Measurements from ENCODE around the gene EMC9.
"Not testable (repeated sequence)": the region's sequence is repeated elsewhere in the genome, so short reads cannot be mapped to it uniquely, and the experiment has no call there.

EMC9 gene

GRCh38 chr14:24110523-24110922, 30.9 kb downstream of the EMC9 start:
- Histone ChIP-seq H2AFZ (no peak overlapping the region), H3K4me1 (peaks cover 9% of the 10 kb centered on the region), H3K4me2 (ENCODE audit: low read length) (no peak overlapping the region), H3K27ac (no peak overlapping the region), H3K4me3 (ENCODE audit: low read depth, low read length) (no peak overlapping the region), H3K9ac (no peak overlapping the region), H3K36me3 (ENCODE audit: control insufficient read depth, insufficient read depth, low read length) (no peaks in the 10 kb centered on the region), H3K27me3 (ENCODE audit: control insufficient read depth, insufficient read depth, low read length) (no peaks in the 10 kb centered on the region), H3K9me3 (ENCODE audit: control insufficient read depth, low read length) (no peaks in the 10 kb centered on the region), H3K79me2 (peaks cover 24% of the 10 kb centered on the region)
- no peak for TF ChIP-seq CTCF (IDR thresholded peaks at IDR 0.05)

GRCh38 chr14:24110060-24110459, 31.3 kb downstream of the EMC9 start:
- H2AFZ ChIP-seq, result no peak overlapping the region
- H3K27ac ChIP-seq, result no peak overlapping the region
- no peak overlapping the region for H3K4me2 ChIP-seq (ENCODE audit: low read length)
- H3K36me3 ChIP-seq (ENCODE audit: control insufficient read depth, insufficient read depth, low read length), result no peaks in the 10 kb centered on the region
- no peaks in the 10 kb centered on the region for H3K9me3 ChIP-seq (ENCODE audit: control insufficient read depth, low read length)
- H3K4me3 ChIP-seq (ENCODE audit: low read depth, low read length), result no peak overlapping the region
- H3K79me2 ChIP-seq, result peaks cover 22% of the 10 kb centered on the region
- no peak overlapping the region for H3K9ac ChIP-seq
- peaks cover 9% of the 10 kb centered on the region for H3K4me1 ChIP-seq
- H3K27me3 ChIP-seq (ENCODE audit: control insufficient read depth, insufficient read depth, low read length), result no peaks in the 10 kb centered on the region
- TF ChIP-seq CTCF (IDR thresholded peaks at IDR 0.05), result no peak

- H3K4me3 ChIP-seq (ENCODE audit: low read depth, low read length), result no peak overlapping the region
- no peaks in the 10 kb centered on the region for H3K36me3 ChIP-seq (ENCODE audit: control insufficient read depth, insufficient read depth, low read length)
- H3K27me3 ChIP-seq (ENCODE audit: control insufficient read depth, insufficient read depth, low read length), result no peaks in the 10 kb centered on the region
- no peak overlapping the region for H3K4me2 ChIP-seq (ENCODE audit: low read length)
- H2AFZ ChIP-seq, result peak overlapping the region; percentile 52
- no peak for TF ChIP-seq CTCF (IDR thresholded peaks at IDR 0.05)
- H3K9me3 ChIP-seq (ENCODE audit: control insufficient read depth, low read length), result no peaks in the 10 kb centered on the region
- peaks cover 7% of the 10 kb centered on the region for H3K4me1 ChIP-seq
- H3K27ac ChIP-seq, result peak overlapping the region; percentile 48
- no peak overlapping the region for H3K9ac ChIP-seq
- peaks cover 25% of the 10 kb centered on the region for H3K79me2 ChIP-seq
Measured at GRCh38 chr14:24108336-24108874, 33.0 kb downstream of the EMC9 start.

- Histone ChIP-seq H3K36me3 (ENCODE audit: control insufficient read depth, insufficient read depth, low read length) (no peaks in the 10 kb centered on the region), H2AFZ (no peak overlapping the region), H3K27ac (no peak overlapping the region), H3K4me2 (ENCODE audit: low read length) (no peak overlapping the region), H3K9ac (no peak overlapping the region), H3K79me2 (peaks cover 29% of the 10 kb centered on the region), H3K4me3 (ENCODE audit: low read depth, low read length) (no peak overlapping the region), H3K9me3 (ENCODE audit: control insufficient read depth, low read length) (no peaks in the 10 kb centered on the region), H3K27me3 (ENCODE audit: control insufficient read depth, insufficient read depth, low read length) (no peaks in the 10 kb centered on the region), H3K4me1 (peaks cover 6% of the 10 kb centered on the region)
- no peak for TF ChIP-seq CTCF (IDR thresholded peaks at IDR 0.05)
Measured at GRCh38 chr14:24106672-24107271, 34.6 kb downstream of the EMC9 start.

GRCh38 chr14:24105609-24106239, 35.7 kb downstream of the EMC9 start:
- peaks cover 22% of the 10 kb centered on the region for H3K79me2 ChIP-seq
- not testable (repeated sequence) for H3K27ac ChIP-seq; H3K4me2 ChIP-seq (ENCODE audit: low read length); H3K27me3 ChIP-seq (ENCODE audit: control insufficient read depth, insufficient read depth, low read length); H3K9ac ChIP-seq; H3K36me3 ChIP-seq (ENCODE audit: control insufficient read depth, insufficient read depth, low read length); H3K4me3 ChIP-seq (ENCODE audit: low read depth, low read length); H2AFZ ChIP-seq; H3K9me3 ChIP-seq (ENCODE audit: control insufficient read depth, low read length); H3K4me1 ChIP-seq
